ENCODE data around the gene RAB11FIP4.
A peak's percentile ranks its signal among the peaks of the same experiment; 100 is the strongest.

Gene RAB11FIP4

GRCh38 chr17:31538080-31538762 is 146.7 kb downstream of the RAB11FIP4 start:
- DNase-seq (ENCODE audit: low read depth): peak; percentile 60
- no peak overlapping the region for H3K4me3 ChIP-seq (ENCODE audit: low read depth, low read length)
- no peak for TF ChIP-seq CTCF (IDR thresholded peaks at IDR 0.05; ENCODE audit: low read depth, low read length, missing control alignments)

- no peak for DNase-seq (ENCODE audit: low read depth)
- H3K4me3 ChIP-seq (ENCODE audit: low read depth, low read length): no peak overlapping the region
- TF ChIP-seq CTCF (IDR thresholded peaks at IDR 0.05; ENCODE audit: low read depth, low read length, missing control alignments): peak; percentile 7
Measured at GRCh38 chr17:31540602-31541307, 149.3 kb downstream of the RAB11FIP4 start.

- no peak overlapping the region for H3K4me3 ChIP-seq (ENCODE audit: low read depth, low read length)
- TF ChIP-seq CTCF (IDR thresholded peaks at IDR 0.05; ENCODE audit: low read depth, low read length, missing control alignments): peak; percentile 59
- no peak for DNase-seq (ENCODE audit: low read depth)
Measured at GRCh38 chr17:31541559-31541958, 150.1 kb downstream of the RAB11FIP4 start.

DNA sequence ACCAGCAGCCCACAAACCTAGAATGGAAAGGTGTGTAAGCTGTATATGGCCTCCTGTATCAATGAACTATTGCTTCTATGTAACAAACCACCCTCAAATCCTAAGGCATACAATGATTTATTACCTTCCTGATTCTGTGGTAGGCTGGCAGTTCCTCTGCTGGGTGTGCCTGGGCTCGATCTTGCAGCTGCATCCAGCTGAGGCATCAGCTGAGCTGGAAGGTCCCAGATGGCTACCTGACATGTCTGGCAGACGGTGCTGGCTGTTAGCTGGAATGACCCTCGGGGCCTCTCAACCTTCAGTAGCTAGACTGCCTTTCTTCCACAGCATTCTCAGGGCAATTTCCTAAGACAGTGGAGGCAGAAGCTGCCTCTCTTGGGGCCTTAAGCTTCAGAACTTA is 152.7 kb downstream of the RAB11FIP4 start:
- no peak for TF ChIP-seq CTCF (IDR thresholded peaks at IDR 0.05; ENCODE audit: low read depth, low read length, missing control alignments)
- no peak for DNase-seq (ENCODE audit: low read depth)
- H3K4me3 ChIP-seq (ENCODE audit: low read depth, low read length): no peak overlapping the region

DNA sequence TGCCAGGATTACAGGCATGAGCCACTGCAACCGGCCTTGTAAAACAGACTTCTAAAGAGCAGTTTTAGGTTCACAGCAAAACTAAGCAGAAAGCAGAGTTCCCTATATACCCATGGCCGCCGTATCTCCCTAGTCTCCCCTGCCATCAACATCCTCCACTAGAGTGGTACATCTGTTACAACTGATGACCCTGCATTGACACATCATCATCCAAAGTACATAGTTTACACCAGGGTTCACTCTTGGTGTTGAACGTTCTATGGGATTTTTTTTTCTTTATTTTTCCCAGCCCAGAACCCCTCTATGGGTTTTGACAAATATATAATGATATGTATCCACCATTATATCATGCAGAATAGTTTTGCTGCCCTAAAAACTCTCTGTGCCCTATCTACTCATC is 155.2 kb downstream of the RAB11FIP4 start:
- no peak overlapping the region for H3K4me3 ChIP-seq (ENCODE audit: low read depth, low read length)
- DNase-seq (ENCODE audit: low read depth): no peak
- no peak for TF ChIP-seq CTCF (IDR thresholded peaks at IDR 0.05; ENCODE audit: low read depth, low read length, missing control alignments)

- peak overlapping the region; percentile 80 for H3K4me3 ChIP-seq (ENCODE audit: low read depth, low read length)
- DNase-seq (ENCODE audit: low read depth): no peak
- no peak for TF ChIP-seq CTCF (IDR thresholded peaks at IDR 0.05; ENCODE audit: low read depth, low read length, missing control alignments)
Measured at GRCh38 chr17:31548709-31549108, 157.2 kb downstream of the RAB11FIP4 start.
